ENCODE data around the gene DBF4B.
"Not testable (repeated sequence)": the region's sequence is repeated elsewhere in the genome, so short reads cannot be mapped to it uniquely, and the experiment has no call there.

The DBF4B gene

DNA sequence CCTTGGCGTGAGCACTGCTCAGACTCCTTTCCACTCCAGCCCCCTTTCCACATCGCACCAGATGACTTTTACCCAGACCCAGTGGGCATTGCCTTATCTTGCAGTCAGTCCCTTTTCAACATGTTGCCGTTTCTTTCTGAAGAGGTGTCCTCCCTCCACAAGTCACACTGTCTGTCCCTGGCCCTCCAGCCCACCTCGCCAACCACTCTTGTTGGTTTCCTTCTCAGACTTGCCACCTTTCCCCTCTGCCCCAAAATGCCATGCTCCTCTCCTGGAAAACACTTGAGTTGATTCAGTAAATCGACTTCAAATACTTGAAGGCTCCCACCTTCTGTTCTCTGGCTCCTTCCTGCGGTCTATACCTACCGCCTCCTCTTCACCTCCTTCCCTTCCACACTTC is 42.9 kb downstream of the DBF4B start:
- no CpG with 5 or more reads among the region's 7 CpGs for WGBS (ENCODE audit: insufficient coverage, insufficient read length)
- H3K27ac ChIP-seq (ENCODE audit: low read length) = no peak overlapping the region
- no peaks in the 10 kb centered on the region for H3K9me3 ChIP-seq (ENCODE audit: control insufficient read depth, insufficient read depth, low read length)
- no peak for DNase-seq (ENCODE audit: low read depth, low spot score)
- no peak overlapping the region for H3K4me3 ChIP-seq (ENCODE audit: low read length)
- H3K4me1 ChIP-seq (ENCODE audit: control insufficient read depth, insufficient read depth, low read length) = peaks cover 2% of the 10 kb centered on the region; the same call in 1 of the 2 replicates
- peaks cover 31% of the 10 kb centered on the region for H3K36me3 ChIP-seq (ENCODE audit: control insufficient read depth, insufficient read depth, low read length)
- H3K27me3 ChIP-seq (ENCODE audit: control insufficient read depth, insufficient read depth, low read length) = no peaks in the 10 kb centered on the region; the same call in 1 of the 2 replicates

DNA sequence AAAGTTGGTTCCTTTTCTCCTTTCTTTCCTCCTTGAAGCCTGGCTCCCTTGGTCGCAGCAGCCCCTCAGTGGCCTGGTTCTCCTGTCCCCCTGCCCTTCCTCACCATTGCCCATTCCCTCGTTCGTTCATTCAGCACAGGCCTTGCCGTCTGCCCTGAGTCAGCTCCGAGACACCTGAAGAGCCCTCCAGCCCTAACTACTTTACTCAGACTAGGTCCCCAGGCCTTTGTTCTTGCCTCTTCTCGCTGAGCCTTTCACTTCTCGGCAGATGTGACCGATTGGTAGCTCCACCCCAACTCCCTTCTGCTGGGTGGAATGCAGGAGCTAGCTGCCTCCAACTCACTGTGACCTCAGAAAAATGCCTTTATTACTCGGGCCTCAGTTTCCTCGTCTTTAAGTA is 43.3 kb downstream of the DBF4B start:
- H3K27me3 ChIP-seq (ENCODE audit: control insufficient read depth, insufficient read depth, low read length) = no peaks in the 10 kb centered on the region; the same call in none of the 2 replicates
- H3K9me3 ChIP-seq (ENCODE audit: control insufficient read depth, insufficient read depth, low read length) = no peaks in the 10 kb centered on the region
- no peak overlapping the region for H3K4me3 ChIP-seq (ENCODE audit: low read length)
- DNase-seq (ENCODE audit: low read depth, low spot score) = no peak
- peaks cover 2% of the 10 kb centered on the region; the same call in 1 of the 2 replicates for H3K4me1 ChIP-seq (ENCODE audit: control insufficient read depth, insufficient read depth, low read length)
- H3K36me3 ChIP-seq (ENCODE audit: control insufficient read depth, insufficient read depth, low read length) = peaks cover 31% of the 10 kb centered on the region
- WGBS (ENCODE audit: insufficient coverage, insufficient read length) = no CpG with 5 or more reads among the region's 10 CpGs
- no peak overlapping the region for H3K27ac ChIP-seq (ENCODE audit: low read length)

DNA sequence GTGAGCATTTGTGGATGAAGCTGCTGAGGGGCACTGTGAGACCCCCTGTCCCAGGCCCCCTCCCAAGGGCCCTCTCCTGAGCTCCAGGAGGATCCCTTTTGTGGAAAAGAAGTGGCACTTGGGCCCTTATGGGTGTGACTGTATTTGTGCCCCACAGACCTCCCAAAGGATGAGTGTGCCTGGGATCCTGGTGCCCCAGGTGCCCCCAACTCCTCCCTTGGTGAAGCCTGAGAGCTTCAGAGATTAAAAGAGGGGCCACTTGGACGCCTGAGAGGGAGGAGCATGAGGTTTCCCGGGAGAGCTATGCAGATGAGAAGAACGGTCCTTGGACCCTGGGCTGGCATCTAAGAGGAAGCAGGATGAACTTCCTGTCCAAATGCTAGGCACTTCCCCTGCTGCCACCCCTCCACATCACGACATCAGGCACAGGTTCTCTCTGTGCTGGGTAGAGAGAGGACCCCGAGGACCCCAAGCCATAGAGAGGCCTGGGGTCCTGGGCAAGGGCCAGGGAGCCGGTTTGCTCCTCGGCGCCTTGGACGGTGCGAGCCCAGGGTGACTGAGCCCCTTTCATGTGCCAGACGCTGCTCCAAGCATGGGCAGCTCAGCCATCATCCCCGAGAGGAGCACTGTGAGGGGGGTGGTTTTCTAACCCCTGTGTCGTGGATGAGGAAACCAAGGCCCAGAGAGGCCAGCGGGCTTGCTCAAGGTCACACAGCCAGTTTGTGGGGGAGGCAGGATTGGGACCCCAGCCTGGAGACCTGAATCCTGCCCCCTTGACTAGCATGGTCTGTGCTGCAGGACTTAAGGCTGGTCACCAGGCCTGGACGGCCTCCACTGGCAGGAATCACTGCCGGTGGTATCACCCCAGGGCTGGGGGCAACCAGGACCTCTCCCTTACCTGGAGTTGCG is 44.7 kb downstream of the DBF4B start:
- no CpG with 5 or more reads among the region's 17 CpGs for WGBS (ENCODE audit: insufficient coverage, insufficient read length)
- Histone ChIP-seq H3K36me3 (ENCODE audit: control insufficient read depth, insufficient read depth, low read length) (peaks cover 21% of the 10 kb centered on the region), H3K4me3 (ENCODE audit: low read length) (no peak overlapping the region), H3K9me3 (ENCODE audit: control insufficient read depth, insufficient read depth, low read length) (no peaks in the 10 kb centered on the region), H3K4me1 (ENCODE audit: control insufficient read depth, insufficient read depth, low read length) (peaks cover 2% of the 10 kb centered on the region; the same call in 1 of the 2 replicates), H3K27me3 (ENCODE audit: control insufficient read depth, insufficient read depth, low read length) (peaks cover 12% of the 10 kb centered on the region), H3K27ac (ENCODE audit: low read length) (no peak overlapping the region)
- DNase-seq (ENCODE audit: low read depth, low spot score) = no peak

DNA sequence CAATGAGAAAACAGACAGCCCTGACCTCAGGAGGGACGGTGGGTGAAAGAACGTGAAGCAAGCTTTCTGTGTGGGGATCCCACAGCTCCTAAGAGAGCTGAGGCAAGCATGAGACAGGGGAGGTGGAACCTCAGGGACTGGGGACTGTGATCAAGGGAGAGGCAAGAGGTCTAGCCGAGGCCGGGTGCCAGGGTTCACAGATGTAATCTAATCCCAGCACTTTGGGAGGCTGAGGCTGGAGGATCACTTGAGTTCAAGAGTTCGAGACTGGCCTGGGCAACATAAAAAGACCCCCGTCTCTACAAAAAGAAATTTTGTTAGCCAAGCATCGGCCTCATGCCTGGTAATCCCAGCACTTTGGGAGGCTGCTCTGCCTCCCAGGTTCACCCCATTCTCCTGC is 45.8 kb downstream of the DBF4B start:
- Histone ChIP-seq H3K9me3 (ENCODE audit: control insufficient read depth, insufficient read depth, low read length) (no peaks in the 10 kb centered on the region), H3K27ac (ENCODE audit: low read length) (no peak overlapping the region), H3K4me1 (ENCODE audit: control insufficient read depth, insufficient read depth, low read length) (peaks cover 2% of the 10 kb centered on the region; the same call in 1 of the 2 replicates), H3K4me3 (ENCODE audit: low read length) (no peak overlapping the region), H3K27me3 (ENCODE audit: control insufficient read depth, insufficient read depth, low read length) (peaks cover 17% of the 10 kb centered on the region), H3K36me3 (ENCODE audit: control insufficient read depth, insufficient read depth, low read length) (peaks cover 13% of the 10 kb centered on the region)
- no CpG with 5 or more reads among the region's 7 CpGs for WGBS (ENCODE audit: insufficient coverage, insufficient read length)
- no peak for DNase-seq (ENCODE audit: low read depth, low spot score)

DNA sequence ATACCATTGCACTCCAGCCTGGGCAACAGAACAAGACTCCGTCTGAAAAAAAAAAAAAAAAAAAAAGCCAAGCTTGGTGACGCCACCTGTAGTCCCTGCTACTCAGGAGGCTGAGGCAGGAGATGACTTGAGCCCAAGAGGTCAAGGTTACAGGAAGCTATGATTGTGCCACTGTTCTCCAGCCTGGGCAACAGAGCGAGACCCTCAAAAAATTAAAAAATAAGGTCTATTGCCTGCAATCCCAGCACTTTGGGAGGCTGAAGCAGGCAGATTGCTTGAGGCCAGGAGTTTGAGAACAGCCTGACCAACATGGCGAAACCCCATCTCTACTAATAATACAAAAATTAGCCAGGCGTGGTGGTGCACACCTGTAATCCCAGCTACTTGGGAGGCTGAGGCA is 46.7 kb downstream of the DBF4B start:
- DNase-seq (ENCODE audit: low read depth, low spot score); H3K27ac ChIP-seq (ENCODE audit: low read length); H3K9me3 ChIP-seq (ENCODE audit: control insufficient read depth, insufficient read depth, low read length); H3K36me3 ChIP-seq (ENCODE audit: control insufficient read depth, insufficient read depth, low read length); H3K4me1 ChIP-seq (ENCODE audit: control insufficient read depth, insufficient read depth, low read length); H3K4me3 ChIP-seq (ENCODE audit: low read length): not testable (repeated sequence)
- WGBS (ENCODE audit: insufficient coverage, insufficient read length) = no CpG with 5 or more reads among the region's 5 CpGs
- H3K27me3 ChIP-seq (ENCODE audit: control insufficient read depth, insufficient read depth, low read length) = peaks cover 20% of the 10 kb centered on the region

DNA sequence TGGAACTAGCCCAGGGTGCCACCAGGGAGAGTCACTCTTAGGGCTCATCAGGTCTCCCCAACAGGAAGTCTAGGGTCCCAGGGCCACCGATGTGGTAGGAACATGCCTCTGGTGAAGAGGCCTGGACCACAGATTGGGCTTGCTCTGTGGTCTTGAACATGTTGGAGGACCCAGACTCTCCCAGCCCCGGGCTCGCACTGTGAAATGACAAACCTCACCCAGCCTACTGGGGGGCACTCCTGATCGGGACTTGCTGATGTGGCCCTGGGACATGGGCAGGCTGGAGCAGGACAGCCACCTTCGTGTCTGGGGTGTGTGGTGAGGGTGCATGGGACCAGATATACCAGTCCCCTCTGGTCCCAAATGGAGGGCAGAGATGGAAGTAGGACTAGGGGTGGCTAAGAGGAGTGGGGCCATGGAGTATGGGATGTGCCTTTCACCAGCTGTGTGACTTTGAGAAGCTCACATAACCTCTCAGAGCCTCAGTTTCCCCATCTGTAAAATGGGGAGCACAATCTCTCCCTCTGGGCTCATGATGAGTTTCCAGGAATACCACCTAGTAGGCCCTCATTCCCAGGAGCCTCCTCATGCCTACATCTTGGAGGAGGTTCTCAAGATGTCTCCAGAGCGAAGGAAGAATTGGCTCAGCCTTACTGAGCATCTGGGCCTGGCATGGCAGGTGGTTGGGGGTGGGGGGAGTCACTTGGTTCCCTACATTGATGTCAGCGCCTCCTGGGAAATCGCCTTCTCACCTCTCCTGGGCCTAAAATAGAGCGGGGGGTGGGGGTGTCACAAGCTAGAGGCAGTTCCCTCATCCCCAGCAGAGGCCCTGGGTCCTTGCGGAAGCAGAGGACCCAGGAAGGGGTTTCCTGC is 48.8 kb downstream of the DBF4B start:
- Histone ChIP-seq H3K4me3 (ENCODE audit: low read length) (no peak overlapping the region), H3K27me3 (ENCODE audit: control insufficient read depth, insufficient read depth, low read length) (peaks cover 24% of the 10 kb centered on the region), H3K27ac (ENCODE audit: low read length) (no peak overlapping the region), H3K9me3 (ENCODE audit: control insufficient read depth, insufficient read depth, low read length) (no peaks in the 10 kb centered on the region), H3K36me3 (ENCODE audit: control insufficient read depth, insufficient read depth, low read length) (no peaks in the 10 kb centered on the region), H3K4me1 (ENCODE audit: control insufficient read depth, insufficient read depth, low read length) (no peaks in the 10 kb centered on the region; the same call in 1 of the 2 replicates)
- WGBS (ENCODE audit: insufficient coverage, insufficient read length) = no CpG with 5 or more reads among the region's 10 CpGs
- DNase-seq (ENCODE audit: low read depth, low spot score) = no peak

DNA sequence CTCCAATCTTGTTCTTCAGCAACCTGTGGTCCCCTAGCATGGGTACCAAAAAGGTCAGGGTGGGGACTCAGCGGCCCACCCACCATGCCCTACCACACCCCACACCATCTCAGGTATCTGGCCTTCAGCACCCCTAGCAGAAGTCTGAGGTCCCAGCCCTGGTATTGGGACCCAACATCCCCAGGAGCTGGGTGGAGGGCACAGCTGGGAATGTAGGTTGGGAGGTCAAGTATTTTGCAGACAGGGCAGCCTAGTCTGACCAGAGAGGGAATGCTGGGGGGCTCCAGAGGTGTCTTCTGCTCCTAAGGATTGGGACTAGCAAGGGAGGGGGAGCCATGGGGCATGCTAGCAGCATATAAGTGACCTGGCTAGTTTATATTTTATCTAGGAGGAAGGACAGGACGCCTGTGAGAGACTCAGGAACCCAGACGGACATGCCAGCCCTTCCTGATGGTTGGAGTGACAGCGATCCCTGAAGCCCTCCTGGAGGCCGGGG is 49.5 kb downstream of the DBF4B start:
- Histone ChIP-seq H3K4me3 (ENCODE audit: low read length) (no peak overlapping the region), H3K27ac (ENCODE audit: low read length) (no peak overlapping the region), H3K27me3 (ENCODE audit: control insufficient read depth, insufficient read depth, low read length) (peaks cover 24% of the 10 kb centered on the region), H3K36me3 (ENCODE audit: control insufficient read depth, insufficient read depth, low read length) (no peaks in the 10 kb centered on the region), H3K9me3 (ENCODE audit: control insufficient read depth, insufficient read depth, low read length) (no peaks in the 10 kb centered on the region), H3K4me1 (ENCODE audit: control insufficient read depth, insufficient read depth, low read length) (peaks cover 2% of the 10 kb centered on the region; the same call in 1 of the 2 replicates)
- DNase-seq (ENCODE audit: low read depth, low spot score) = no peak
- no CpG with 5 or more reads among the region's 5 CpGs for WGBS (ENCODE audit: insufficient coverage, insufficient read length)

DNA sequence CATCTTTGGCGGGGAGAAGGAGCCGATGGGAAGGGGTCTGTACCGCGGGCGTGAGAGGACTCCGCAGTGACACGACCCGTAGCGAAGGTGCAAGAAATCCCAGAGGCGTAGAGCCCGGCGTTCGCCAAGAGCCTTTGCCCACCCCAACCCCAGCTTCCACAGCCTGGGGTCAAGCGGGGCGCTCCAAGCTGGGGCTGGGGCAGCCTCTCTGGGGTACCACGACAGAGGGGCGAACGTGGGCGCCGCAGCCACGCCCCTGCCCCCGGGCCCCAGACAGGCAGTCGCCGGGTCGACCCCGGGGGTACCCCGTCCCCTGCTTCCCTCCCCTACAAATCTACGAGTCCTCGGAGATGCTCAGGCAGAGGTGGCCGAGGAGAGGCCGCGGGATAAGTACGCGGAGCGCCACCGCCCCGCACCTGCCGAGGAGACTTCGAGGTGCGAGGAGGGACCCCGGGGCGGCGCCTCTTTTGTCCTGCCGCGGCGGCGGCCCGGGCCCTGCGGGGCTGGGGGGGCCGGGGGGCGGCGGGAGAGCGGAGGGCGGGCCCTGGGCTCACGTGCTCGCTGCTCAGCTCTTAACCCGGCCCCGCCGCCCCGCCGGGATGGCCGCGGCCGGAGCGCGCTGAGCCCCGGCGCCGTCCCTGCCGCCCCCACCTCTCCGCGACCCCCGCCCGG is 50.1 kb downstream of the DBF4B start, which contains the start of gene ADAM11:
TSS of gene ADAM11 (plus strand) at position 575 of the 672 bp plus-strand sequence. CDS start 212 bp downstream, outside the sequence.
- Histone ChIP-seq H3K4me1 (ENCODE audit: control insufficient read depth, insufficient read depth, low read length) (peaks cover 2% of the 10 kb centered on the region; the same call in 1 of the 2 replicates), H3K9me3 (ENCODE audit: control insufficient read depth, insufficient read depth, low read length) (no peaks in the 10 kb centered on the region), H3K27ac (ENCODE audit: low read length) (no peak within 1 kb of the TSS), H3K4me3 (ENCODE audit: low read length) (peak within 1 kb of the TSS; percentile 27), H3K36me3 (ENCODE audit: control insufficient read depth, insufficient read depth, low read length) (no peaks in the 10 kb centered on the region), H3K27me3 (ENCODE audit: control insufficient read depth, insufficient read depth, low read length) (peaks cover 24% of the 10 kb centered on the region)
- DNase-seq (ENCODE audit: low read depth, low spot score) = no peak
- WGBS (ENCODE audit: insufficient coverage, insufficient read length) = no CpG with 5 or more reads among the region's 74 CpGs

DNA sequence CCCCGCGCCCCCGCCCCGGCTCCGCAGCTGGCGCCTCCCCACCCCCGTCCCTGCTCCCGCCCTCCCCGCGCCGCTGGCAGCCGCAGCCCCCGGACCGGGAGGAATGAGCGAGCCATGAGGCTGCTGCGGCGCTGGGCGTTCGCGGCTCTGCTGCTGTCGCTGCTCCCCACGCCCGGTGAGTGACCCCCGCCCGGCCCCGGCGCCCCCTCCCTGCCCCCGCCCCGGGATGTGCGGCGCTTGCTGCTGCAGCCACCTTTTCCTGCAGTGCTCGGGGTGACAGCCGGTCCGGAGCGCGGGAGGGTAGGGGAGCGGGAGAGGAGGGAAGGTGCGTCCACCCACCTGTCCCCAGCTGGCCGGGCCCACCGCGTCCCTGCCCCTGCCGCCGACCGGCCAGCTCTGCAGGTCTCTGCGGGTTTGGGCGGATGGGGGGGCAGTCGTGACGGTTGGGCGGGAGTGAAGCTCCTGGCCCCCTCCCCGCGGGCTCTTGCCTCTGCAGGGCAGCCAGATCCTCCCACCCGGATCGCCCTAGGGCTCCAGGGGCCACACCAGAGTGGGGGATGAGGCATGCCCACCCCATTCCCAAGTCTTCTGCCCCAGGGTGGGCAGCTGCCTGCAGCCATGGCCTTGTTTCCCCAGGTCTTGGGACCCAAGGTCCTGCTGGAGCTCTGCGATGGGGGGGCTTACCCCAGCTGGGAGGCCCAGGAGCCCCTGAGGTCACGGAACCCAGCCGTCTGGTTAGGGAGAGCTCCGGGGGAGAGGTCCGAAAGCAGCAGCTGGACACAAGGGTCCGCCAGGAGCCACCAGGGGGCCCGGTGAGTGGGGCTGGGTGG is 50.8 kb downstream of the DBF4B start:
- H3K9me3 ChIP-seq (ENCODE audit: control insufficient read depth, insufficient read depth, low read length) = no peaks in the 10 kb centered on the region
- peaks cover 24% of the 10 kb centered on the region for H3K27me3 ChIP-seq (ENCODE audit: control insufficient read depth, insufficient read depth, low read length)
- no peak for DNase-seq (ENCODE audit: low read depth, low spot score)
- peaks cover 2% of the 10 kb centered on the region; the same call in 1 of the 2 replicates for H3K4me1 ChIP-seq (ENCODE audit: control insufficient read depth, insufficient read depth, low read length)
- no peaks in the 10 kb centered on the region for H3K36me3 ChIP-seq (ENCODE audit: control insufficient read depth, insufficient read depth, low read length)
- WGBS (ENCODE audit: insufficient coverage, insufficient read length) = no CpG with 5 or more reads among the region's 60 CpGs
- H3K4me3 ChIP-seq (ENCODE audit: low read length) = peak overlapping the region; percentile 27; the same call in 1 of the 2 replicates
- no peak overlapping the region for H3K27ac ChIP-seq (ENCODE audit: low read length)
